OCI-M1 (cell line): ENCODE data around the gene MRPS25.

ENCODE experiments used
- DNase-seq: peaks from one replicate; lab custom pipeline; 2025; lab: John Stamatoyannopoulos, UW

The MRPS25 gene

GRCh38 chr3:15064835-15065549, at the start of gene MRPS25:
MRPS25 (minus strand) TSS chr3:15065315; CDS start chr3:15065194, 121 bp downstream.
- DNase-seq = peak; percentile 93

DNA sequence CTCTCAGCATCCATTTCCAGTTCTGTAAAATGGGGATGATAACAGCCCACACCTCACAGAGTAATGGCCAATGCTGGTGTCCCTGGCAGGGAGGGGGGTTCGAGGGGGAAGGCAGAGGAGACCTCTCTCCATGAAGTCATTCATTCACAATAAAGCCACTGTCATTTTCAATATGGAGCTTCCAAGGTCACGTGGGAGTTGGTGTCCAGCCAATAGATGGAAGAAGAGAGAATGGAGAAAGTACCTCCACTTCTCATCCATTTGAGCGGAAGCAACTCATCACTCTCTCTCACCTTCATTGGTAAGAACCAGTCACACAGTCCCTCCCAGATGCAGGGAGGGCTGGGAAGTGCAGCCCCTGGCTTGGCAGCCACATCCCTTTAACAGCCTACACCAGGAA, 48.8 kb upstream of the MRPS25 start:
- DNase-seq = no peak

- no peak for DNase-seq
These were observed 48.4 kb upstream of the MRPS25 start for GRCh38 chr3:15113471-15113870.

DNA sequence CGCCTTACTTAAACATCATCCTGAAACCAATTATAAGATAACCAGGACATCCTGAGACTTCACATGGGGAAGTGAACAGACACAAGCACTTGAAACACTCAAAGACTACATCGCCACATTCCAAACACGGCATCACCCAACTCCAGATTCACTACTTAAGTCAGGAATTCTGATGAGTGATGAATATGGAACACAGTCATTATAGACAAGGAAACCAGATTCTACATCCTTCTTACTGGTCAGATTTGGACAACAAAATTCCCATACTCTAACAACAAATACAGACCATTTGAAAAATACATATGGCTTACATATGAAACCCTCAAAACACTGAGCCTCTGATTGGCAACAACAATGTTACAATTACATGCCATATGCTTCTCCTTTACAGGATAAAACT, 46.9 kb upstream of the MRPS25 start:
- no peak for DNase-seq

GRCh38 chr3:15110206-15110605, 45.1 kb upstream of the MRPS25 start:
- no peak for DNase-seq

- DNase-seq = no peak
These were observed 43.8 kb upstream of the MRPS25 start for GRCh38 chr3:15108869-15109268.

GRCh38 chr3:15108082-15108545, 43.0 kb upstream of the MRPS25 start:
- DNase-seq = peak; percentile 78

- no peak for DNase-seq
These were observed 42.2 kb upstream of the MRPS25 start for GRCh38 chr3:15107075-15107947.

DNA sequence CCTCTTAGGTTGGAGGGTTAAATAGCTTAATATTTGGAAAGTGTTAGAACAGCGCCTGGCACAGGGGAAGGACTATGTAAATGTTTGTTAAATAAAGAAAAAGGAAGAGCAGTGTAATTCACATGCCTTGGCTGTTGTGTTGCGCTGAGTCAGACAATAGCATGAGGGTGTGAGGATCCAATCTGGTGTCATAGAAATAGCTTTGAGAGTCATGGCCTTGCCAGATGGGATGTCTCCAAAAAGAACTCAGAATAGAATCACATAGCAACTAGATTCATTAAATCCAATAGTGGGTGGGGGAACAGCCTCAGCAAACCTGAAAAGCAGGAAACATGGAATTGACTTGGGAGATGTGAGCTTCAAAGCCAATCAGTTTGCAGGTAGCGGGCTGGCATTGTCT, 37.7 kb upstream of the MRPS25 start:
- no peak for DNase-seq

- no peak for DNase-seq
These were observed 37.1 kb upstream of the MRPS25 start for GRCh38 chr3:15102256-15102655.

DNA sequence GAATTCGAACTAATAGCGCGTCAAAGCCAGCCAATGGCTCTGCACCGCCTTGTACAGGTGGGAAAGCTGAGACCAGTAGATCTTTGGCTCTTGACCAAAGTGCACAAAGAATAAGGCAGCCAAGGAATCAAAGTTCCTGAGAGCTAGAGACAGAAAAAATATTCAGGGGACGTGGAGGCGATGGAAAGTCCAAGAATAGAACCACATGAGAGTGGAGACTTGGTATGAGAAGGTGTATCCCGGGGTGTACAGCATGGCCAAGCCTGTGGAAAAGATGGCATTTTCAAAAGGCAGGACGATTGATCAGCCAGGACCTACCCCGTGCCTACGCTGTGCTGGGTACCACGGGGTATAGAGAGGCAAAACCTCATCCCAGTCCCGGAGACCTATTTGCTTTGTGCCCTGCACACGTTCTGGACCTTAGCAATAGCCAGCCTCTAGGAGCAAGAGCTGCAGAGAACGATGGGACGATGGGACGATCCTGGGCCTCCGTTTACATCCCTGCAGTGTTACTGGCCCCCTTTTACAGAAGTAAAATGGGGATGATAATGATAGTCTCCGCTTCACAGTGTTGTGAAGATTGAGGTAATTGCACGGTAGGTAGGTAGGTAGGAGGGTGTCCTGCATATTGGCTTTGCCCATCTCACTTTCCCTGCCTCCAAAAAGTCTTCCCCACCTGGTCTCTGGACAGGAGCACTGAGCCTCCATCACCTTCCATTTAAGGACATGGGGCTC, 34.4 kb upstream of the MRPS25 start:
- DNase-seq = no peak

DNA sequence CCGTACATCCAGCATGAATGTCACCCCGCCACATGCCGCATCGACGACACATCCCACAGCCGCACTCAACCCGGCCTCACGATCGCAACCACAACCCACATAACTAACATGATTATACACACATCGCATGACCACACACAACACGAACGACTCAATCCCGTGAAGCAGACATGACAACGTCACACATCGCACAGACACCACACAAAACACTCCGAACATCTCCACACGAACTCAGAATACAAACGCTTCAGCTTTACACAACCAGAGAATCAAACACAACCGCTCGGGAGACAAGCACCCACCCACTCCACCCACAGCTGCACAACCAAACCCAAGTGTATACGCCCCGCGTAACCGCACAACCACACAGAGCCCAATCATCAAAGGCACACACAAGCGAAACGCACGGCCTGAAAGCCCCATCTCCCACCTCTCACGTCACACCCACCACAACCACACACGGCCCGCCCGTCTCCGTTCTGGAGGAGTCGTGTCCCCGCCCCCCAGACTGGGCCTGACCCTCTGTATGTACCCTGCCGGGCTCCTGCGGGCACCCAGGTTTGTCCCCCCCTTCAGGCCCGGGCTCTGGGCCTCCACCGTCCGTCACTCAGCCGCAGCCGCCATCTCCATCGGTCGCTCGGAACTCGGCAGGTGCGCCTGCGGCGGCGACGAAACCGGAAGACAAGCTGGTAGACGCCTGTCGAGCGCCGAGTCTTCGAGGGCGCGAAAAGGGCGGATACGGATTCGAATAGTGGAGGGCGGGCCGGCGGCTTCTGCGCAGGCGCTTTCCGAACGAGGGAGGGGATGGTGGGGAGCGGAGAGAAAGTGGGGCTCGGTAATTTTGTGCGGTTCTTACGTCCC, 33.6 kb upstream of the MRPS25 start, which contains the start of gene RBSN:
Gene RBSN, minus strand, starts transcription at position 646 of the 861 bp plus-strand sequence. CDS start 3,028 bp downstream, outside the sequence.
- DNase-seq = peak; percentile 97

DNA sequence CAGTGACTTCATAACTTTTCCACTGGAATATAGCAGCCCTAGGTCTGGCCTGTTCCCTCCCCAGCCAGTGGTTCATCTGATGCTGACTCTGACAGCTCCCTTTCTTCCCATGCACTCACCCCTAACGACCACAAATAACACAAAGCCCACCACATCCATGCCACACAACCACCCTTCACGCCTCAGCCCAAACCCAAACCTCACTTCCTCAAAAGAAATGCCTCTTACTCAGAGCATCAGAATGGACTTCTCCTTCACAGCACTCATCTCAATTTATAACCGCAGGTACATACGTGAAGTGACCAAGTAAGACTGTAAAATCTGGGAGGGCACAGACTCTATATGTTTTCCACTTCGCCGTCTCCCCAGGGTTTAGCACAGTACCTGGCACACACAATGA, 32.8 kb upstream of the MRPS25 start:
- peak; percentile 75 for DNase-seq

DNA sequence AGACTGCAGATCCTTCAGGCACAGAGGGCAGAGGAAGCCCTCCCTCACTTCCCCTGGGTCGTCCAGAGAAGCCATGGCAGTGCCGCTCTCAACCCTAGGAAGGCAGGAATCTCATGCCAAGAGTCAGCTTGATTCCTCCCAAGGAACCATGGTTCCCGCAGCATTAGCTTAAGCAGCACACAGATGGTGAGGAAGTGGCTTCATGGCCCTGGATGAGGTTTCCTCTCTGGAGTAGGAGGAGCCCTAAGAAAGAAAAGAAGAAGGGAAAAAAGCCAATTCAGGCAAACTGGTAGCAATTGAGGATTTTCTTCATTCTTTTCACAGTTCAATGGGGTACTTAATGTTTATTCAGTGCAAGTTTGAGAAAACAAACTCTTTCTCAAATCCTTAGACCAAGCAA, 30.9 kb upstream of the MRPS25 start:
- no peak for DNase-seq

GRCh38 chr3:15094187-15094875, 29.2 kb upstream of the MRPS25 start:
- DNase-seq = no peak

GRCh38 chr3:15092686-15093085, 27.6 kb upstream of the MRPS25 start:
- DNase-seq = peak; percentile 19

DNA sequence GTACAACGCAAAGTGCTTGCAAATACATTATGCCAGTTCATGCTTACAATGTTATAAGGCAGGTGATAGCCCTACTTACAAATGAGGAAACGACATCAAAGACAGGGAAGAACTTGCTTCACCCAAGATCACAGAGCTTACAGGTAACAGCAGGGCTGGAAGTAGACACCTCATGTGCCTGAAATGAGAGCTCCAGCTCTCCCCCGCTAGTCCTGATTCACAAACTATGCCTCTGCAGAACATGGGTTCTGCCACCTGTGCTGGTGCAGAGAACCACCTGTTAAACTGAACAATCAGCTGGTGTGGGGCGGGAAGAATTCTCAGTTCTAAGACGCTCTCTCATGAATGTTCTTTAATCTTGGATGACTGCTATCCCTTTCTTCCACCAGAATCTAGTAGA, 26.5 kb upstream of the MRPS25 start:
- no peak for DNase-seq

DNA sequence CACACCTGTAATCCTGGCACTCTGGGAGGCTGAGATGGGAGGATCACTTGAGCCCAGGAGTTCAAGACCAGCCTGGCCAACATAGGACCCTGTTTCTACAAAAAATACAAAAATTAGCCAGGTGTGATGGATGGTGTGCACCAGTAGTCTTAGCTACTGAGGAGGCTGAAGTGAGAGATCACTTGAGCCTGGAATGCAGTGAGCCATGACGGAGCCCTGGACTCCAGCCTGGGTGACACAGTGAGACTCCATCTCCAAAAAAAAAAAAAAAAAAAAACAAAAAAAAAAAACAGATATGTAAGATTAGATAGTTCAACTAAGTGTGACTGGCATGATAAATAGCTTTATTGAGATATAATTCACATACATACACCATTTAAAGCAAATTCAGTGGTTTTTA, 24.1 kb upstream of the MRPS25 start:
- no peak for DNase-seq

DNA sequence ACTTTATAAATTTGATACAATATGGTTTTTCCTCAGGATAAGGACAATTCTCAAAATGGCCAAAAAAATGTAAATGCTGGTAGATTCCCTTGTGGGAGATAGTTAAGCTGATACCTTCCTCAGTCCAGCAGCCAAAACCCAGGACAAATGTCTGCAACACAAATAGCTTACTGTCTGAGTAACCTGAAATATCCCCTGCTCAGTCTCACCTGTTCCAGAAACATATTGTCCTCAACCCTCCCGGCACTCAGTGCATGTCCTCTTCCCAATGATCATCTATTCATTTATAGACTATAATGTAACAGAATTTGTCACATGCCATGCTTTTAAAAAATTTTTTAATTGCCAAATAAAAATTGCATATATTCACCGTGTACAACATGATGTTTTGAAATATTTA, 21.6 kb upstream of the MRPS25 start:
- DNase-seq = no peak

DNA sequence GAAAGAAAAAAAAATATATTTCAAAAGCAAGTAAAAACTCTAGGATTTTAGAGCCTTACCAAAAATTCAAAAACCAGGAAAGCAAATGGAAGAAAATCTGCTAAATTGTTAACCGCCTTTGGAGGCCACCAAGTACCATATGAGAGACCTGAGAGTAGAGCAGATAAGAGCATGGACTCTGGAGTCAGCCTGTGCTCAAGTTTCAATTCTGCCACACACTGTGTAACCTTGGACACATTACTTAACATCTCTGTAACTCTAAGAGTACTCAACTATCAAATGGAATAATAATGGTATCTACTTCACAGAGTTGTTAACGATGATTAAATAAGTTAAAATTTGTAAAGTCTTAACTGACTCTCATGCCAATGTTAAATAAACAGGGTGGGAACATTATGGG, 21.1 kb upstream of the MRPS25 start:
- DNase-seq = no peak

GRCh38 chr3:15083252-15083651, 18.1 kb upstream of the MRPS25 start:
- no peak for DNase-seq
